ENCODE data around the gene PLEKHG3. TPM values are rescaled to one million over a fixed set of nuclear protein-coding genes. Genes with fewer than 3 reads are reported as not detected.

The PLEKHG3 gene
- total and polyA plus RNA-seq, 7 donors, result 1.9 to 8.2 (median 5.2) TPM

GRCh38 chr14:64729386-64730060, 25.3 kb downstream of the PLEKHG3 start:
- Histone ChIP-seq H3K27me3 (ENCODE audit: insufficient read depth in 3 of 3, low read length in 2 of 3) (no peaks in the 10 kb centered on the region), H3K4me1 (no peaks in the 10 kb centered on the region), H3K4me3 (no peak overlapping the region), H3K36me3 (ENCODE audit: insufficient read depth in 1 of 2, low read depth in 1 of 2) (peaks cover 0 to 26% of the 10 kb centered on the region in 2 donors), H3K27ac (peak overlapping the region; percentile 3), H3K9me3 (no peaks in the 10 kb centered on the region)
- intact Hi-C loops (cut with DNase I), result no loop called here
- TF ChIP-seq CTCF (IDR thresholded peaks at IDR 0.05), result no peak
- DNase-seq, result peak in 1 of 2 donors; percentile 75
- ATAC-seq, result peak; percentile 11 to 62 (median 27)
- WGBS, 3 donors, result 78 to 85% (median 79%) methylated on average over 5 of the region's 5 CpGs

- intact Hi-C loops (cut with DNase I), result no loop called here
- WGBS, 3 donors, result 38 to 69% (median 45%) methylated on average over 1 of the region's 1 CpG
- no peak for TF ChIP-seq CTCF (IDR thresholded peaks at IDR 0.05)
- peak in 1 of 2 donors; percentile 37 for DNase-seq
- Histone ChIP-seq H3K4me3 (no peak overlapping the region), H3K36me3 (ENCODE audit: insufficient read depth in 1 of 2, low read depth in 1 of 2) (peaks cover 0 to 26% of the 10 kb centered on the region in 2 donors), H3K27ac (no peak overlapping the region), H3K9me3 (no peaks in the 10 kb centered on the region), H3K27me3 (ENCODE audit: insufficient read depth in 3 of 3, low read length in 2 of 3) (no peaks in the 10 kb centered on the region), H3K4me1 (no peaks in the 10 kb centered on the region)
- ATAC-seq, result no peak
Measured at GRCh38 chr14:64730061-64730440, 25.8 kb downstream of the PLEKHG3 start.

GRCh38 chr14:64730681-64731080, 26.5 kb downstream of the PLEKHG3 start:
- Histone ChIP-seq H3K9me3 (no peaks in the 10 kb centered on the region), H3K4me1 (no peaks in the 10 kb centered on the region), H3K4me3 (no peak overlapping the region), H3K27ac (no peak overlapping the region), H3K36me3 (ENCODE audit: insufficient read depth in 1 of 2, low read depth in 1 of 2) (peaks cover 0 to 26% of the 10 kb centered on the region in 2 donors), H3K27me3 (ENCODE audit: insufficient read depth in 3 of 3, low read length in 2 of 3) (no peaks in the 10 kb centered on the region)
- no peak for TF ChIP-seq CTCF (IDR thresholded peaks at IDR 0.05)
- intact Hi-C loops (cut with DNase I), result no loop called here
- WGBS, 3 donors, result 92 to 93% (median 93%) methylated on average over 12 of the region's 12 CpGs
- no peak for ATAC-seq
- peak in 1 of 2 donors; percentile 42 for DNase-seq

GRCh38 chr14:64731141-64731581, 26.9 kb downstream of the PLEKHG3 start:
- ATAC-seq, result no peak
- WGBS, 3 donors, result 93 to 97% (median 94%) methylated on average over 15 of the region's 15 CpGs
- Histone ChIP-seq H3K27me3 (ENCODE audit: insufficient read depth in 3 of 3, low read length in 2 of 3) (no peaks in the 10 kb centered on the region), H3K9me3 (no peaks in the 10 kb centered on the region), H3K36me3 (ENCODE audit: insufficient read depth in 1 of 2, low read depth in 1 of 2) (peaks cover 0 to 26% of the 10 kb centered on the region in 2 donors), H3K4me3 (no peak overlapping the region), H3K4me1 (no peaks in the 10 kb centered on the region), H3K27ac (no peak overlapping the region)
- peak in 1 of 2 donors; percentile 23 for DNase-seq
- TF ChIP-seq CTCF (IDR thresholded peaks at IDR 0.05), result no peak
- intact Hi-C loops (cut with DNase I), result no loop called here

GRCh38 chr14:64732066-64732465, 27.8 kb downstream of the PLEKHG3 start:
- Histone ChIP-seq H3K4me3 (no peak overlapping the region), H3K27me3 (ENCODE audit: insufficient read depth in 3 of 3, low read length in 2 of 3) (no peaks in the 10 kb centered on the region), H3K36me3 (ENCODE audit: insufficient read depth in 1 of 2, low read depth in 1 of 2) (peaks cover 0 to 26% of the 10 kb centered on the region in 2 donors), H3K27ac (no peak overlapping the region), H3K4me1 (no peaks in the 10 kb centered on the region), H3K9me3 (no peaks in the 10 kb centered on the region)
- WGBS, 3 donors, result 93 to 98% (median 97%) methylated on average over 4 of the region's 4 CpGs
- intact Hi-C loops (cut with DNase I), result no loop called here
- no peak for ATAC-seq
- DNase-seq, result peak in 1 of 2 donors; percentile 12
- TF ChIP-seq CTCF (IDR thresholded peaks at IDR 0.05), result no peak
